GM18868 (cell line): ENCODE data around the gene UVRAG.

ENCODE experiments used
- ATAC-seq: cut with Tn5 transposase; IDR thresholded peaks from one replicate; pipeline ENCODE4 v1.9.1; 2021; ENCODE audit warnings: mild to moderate bottlenecking, moderate library complexity; ENCODE audit not compliant: unreplicated experiment

Gene UVRAG

GRCh38 chr11:75996523-75997442, 181.8 kb downstream of the UVRAG start:
- ATAC-seq: no peak

GRCh38 chr11:76004400-76004799, 189.4 kb downstream of the UVRAG start:
- no peak for ATAC-seq

GRCh38 chr11:76005756-76006155, 190.7 kb downstream of the UVRAG start:
- no peak for ATAC-seq

GRCh38 chr11:76007166-76007565, 192.2 kb downstream of the UVRAG start:
- ATAC-seq: no peak

- no peak for ATAC-seq
Observed at GRCh38 chr11:76008474-76008873, 193.5 kb downstream of the UVRAG start.

GRCh38 chr11:76010051-76010450, 195.0 kb downstream of the UVRAG start:
- no peak for ATAC-seq

GRCh38 chr11:76013526-76013925, 198.5 kb downstream of the UVRAG start:
- ATAC-seq: no peak

- ATAC-seq: no peak
Observed at GRCh38 chr11:76023236-76024068, 208.4 kb downstream of the UVRAG start.

- no peak for ATAC-seq
Observed at GRCh38 chr11:76025068-76025467, 210.1 kb downstream of the UVRAG start.

GRCh38 chr11:76025817-76026216, 210.8 kb downstream of the UVRAG start:
- no peak for ATAC-seq

- no peak for ATAC-seq
Observed at GRCh38 chr11:76026281-76026680, 211.3 kb downstream of the UVRAG start.

GRCh38 chr11:76026862-76027261, 211.9 kb downstream of the UVRAG start:
- no peak for ATAC-seq

- ATAC-seq: no peak
Observed at GRCh38 chr11:76030286-76030685, 215.3 kb downstream of the UVRAG start.

- no peak for ATAC-seq
Observed at GRCh38 chr11:76030968-76031590, 216.1 kb downstream of the UVRAG start.

- peak; percentile 54 for ATAC-seq
Observed at GRCh38 chr11:76033699-76034098, 218.7 kb downstream of the UVRAG start.

- no peak for ATAC-seq
Observed at GRCh38 chr11:76035020-76035419, 220.0 kb downstream of the UVRAG start.

GRCh38 chr11:76038608-76039007, 223.6 kb downstream of the UVRAG start:
- ATAC-seq: no peak

GRCh38 chr11:76041208-76041607, 226.2 kb downstream of the UVRAG start:
- no peak for ATAC-seq

- ATAC-seq: no peak
Observed at GRCh38 chr11:76044750-76045320, 229.8 kb downstream of the UVRAG start.

GRCh38 chr11:76047231-76047630, 232.2 kb downstream of the UVRAG start:
- ATAC-seq: no peak

GRCh38 chr11:76047766-76048165, 232.8 kb downstream of the UVRAG start:
- ATAC-seq: no peak
